DND-41 (cell line): Measurements from ENCODE around the gene WNK2.
A peak's percentile ranks its signal among the peaks of the same experiment; 100 is the strongest.

Experiments
- ATAC-seq: fragments of 200-7000 bp; cut with Tn5 transposase; 3 replicates; pipeline ENCODE4 v1.9.1; 2021; ENCODE audit warnings: low read depth; ENCODE audit not compliant: insufficient read depth
- DNase-seq: peaks from one replicate; pipeline ENCODE4 v3.0.0-alpha.2; 2020
- H2AFZ ChIP-seq: 2 replicates; pipeline ENCODE4 v1.6.0; 2012; ENCODE audit warnings: low read depth, low read length
- H3K27ac ChIP-seq: 2 replicates; pipeline ENCODE4 v1.5.1; 2012; ENCODE audit warnings: low read length, inconsistent platforms
- H3K27me3 ChIP-seq: fragments of 200-600 bp; sonication (generic); 2 replicates; pipeline ENCODE4 v1.6.0; 2012; ENCODE audit warnings: low read length, mild to moderate bottlenecking, inconsistent platforms; ENCODE audit not compliant: insufficient read depth, poor library complexity
- H3K36me3 ChIP-seq: 2 replicates; pipeline ENCODE4 v1.5.1; 2012; ENCODE audit warnings: low read length, inconsistent platforms; ENCODE audit not compliant: insufficient read depth
- H3K4me1 ChIP-seq: 2 replicates; pipeline ENCODE4 v1.5.1; 2012; ENCODE audit warnings: mild to moderate bottlenecking, low read length; ENCODE audit not compliant: insufficient read depth
- H3K4me2 ChIP-seq: 2 replicates; pipeline ENCODE4 v1.6.0; 2012; ENCODE audit warnings: mild to moderate bottlenecking, moderate library complexity, low read length, inconsistent platforms; ENCODE audit not compliant: insufficient read depth
- H3K4me3 ChIP-seq, 2 experiments: fragments of 200-600 bp in 1 of 2; shearing (Covaris generic) in 1 of 2; 2 replicates each; pipeline ENCODE4 v1.5.1; 2012 to 2016; ENCODE audit warnings: inconsistent platforms in 2 of 2, low read length in 2 of 2, mild to moderate bottlenecking in 2 of 2, low read depth in 1 of 2, moderate library complexity in 1 of 2
- H3K79me2 ChIP-seq: 2 replicates; pipeline ENCODE4 v1.6.0; 2012; ENCODE audit warnings: low read length, inconsistent platforms; ENCODE audit not compliant: insufficient read depth
- H3K9ac ChIP-seq: 2 replicates; pipeline ENCODE4 v1.6.0; 2012; ENCODE audit warnings: low read depth, mild to moderate bottlenecking, inconsistent platforms, low read length, moderate library complexity
- H3K9me3 ChIP-seq: 2 replicates; pipeline ENCODE4 v1.5.1; 2012; ENCODE audit warnings: low read length, moderate library complexity, mild to moderate bottlenecking, inconsistent platforms; ENCODE audit not compliant: insufficient read depth, severe bottlenecking
- H4K20me1 ChIP-seq: 2 replicates; pipeline ENCODE4 v1.6.0; 2012; ENCODE audit warnings: low read length; ENCODE audit not compliant: insufficient read depth
- EZH2 ChIP-seq: IDR thresholded peaks from 3 replicates; pipeline ENCODE4 v1.6.1; 2012; ENCODE audit warnings: borderline replicate concordance, low read depth, mild to moderate bottlenecking, moderate library complexity, low read length, inconsistent platforms; ENCODE audit not compliant: severe bottlenecking
- TF ChIP-seq, protein P1 (sequence below): IDR thresholded peaks from 2 replicates; pipeline ENCODE4 v1.5.1; 2012; ENCODE audit warnings: borderline replicate concordance, low read length, moderate library complexity, mild to moderate bottlenecking; ENCODE audit not compliant: poor library complexity, severe bottlenecking; ENCODE audit errors: extremely low read depth

WNK2 gene

DNA sequence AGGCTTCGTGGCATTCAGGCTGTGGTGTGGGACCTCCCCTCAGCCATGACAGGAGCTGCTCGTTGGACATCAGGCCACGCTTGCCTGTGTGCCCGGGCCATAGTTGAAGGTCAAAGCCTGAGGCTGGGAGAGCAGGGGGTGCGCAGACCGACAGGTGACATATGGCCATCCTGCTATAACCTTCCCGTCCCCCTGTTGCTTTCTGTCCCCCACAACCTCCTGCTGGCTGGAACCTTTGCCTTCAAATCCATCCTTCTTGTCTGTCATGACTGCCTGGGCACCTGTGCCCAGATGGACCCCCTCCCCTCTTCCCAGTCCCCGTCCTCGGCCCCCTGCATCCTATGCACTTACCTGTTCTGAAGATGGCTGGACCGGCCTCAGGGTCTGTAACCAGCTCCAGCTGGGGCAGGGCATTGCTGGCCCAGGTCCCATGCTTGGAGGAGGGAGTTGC, 83.2 kb downstream of the WNK2 start:
- Histone ChIP-seq H3K9me3 (no peaks in the 10 kb centered on the region), H3K36me3 (no peaks in the 10 kb centered on the region), H3K27me3 (no peaks in the 10 kb centered on the region), H4K20me1 (no peaks in the 10 kb centered on the region), H3K4me2 (no peak overlapping the region), H3K27ac (no peak overlapping the region; the same call in 1 of the 2 replicates), H3K9ac (no peak overlapping the region), H2AFZ (no peak overlapping the region), H3K79me2 (no peaks in the 10 kb centered on the region), H3K4me3 (no peak overlapping the region), H3K4me1 (peaks cover 55% of the 10 kb centered on the region)
- no peak for ATAC-seq
- no peak for DNase-seq
- TF ChIP-seq, protein P1, sequence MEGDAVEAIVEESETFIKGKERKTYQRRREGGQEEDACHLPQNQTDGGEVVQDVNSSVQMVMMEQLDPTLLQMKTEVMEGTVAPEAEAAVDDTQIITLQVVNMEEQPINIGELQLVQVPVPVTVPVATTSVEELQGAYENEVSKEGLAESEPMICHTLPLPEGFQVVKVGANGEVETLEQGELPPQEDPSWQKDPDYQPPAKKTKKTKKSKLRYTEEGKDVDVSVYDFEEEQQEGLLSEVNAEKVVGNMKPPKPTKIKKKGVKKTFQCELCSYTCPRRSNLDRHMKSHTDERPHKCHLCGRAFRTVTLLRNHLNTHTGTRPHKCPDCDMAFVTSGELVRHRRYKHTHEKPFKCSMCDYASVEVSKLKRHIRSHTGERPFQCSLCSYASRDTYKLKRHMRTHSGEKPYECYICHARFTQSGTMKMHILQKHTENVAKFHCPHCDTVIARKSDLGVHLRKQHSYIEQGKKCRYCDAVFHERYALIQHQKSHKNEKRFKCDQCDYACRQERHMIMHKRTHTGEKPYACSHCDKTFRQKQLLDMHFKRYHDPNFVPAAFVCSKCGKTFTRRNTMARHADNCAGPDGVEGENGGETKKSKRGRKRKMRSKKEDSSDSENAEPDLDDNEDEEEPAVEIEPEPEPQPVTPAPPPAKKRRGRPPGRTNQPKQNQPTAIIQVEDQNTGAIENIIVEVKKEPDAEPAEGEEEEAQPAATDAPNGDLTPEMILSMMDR = no peak
- TF ChIP-seq EZH2 = no peak

DNA sequence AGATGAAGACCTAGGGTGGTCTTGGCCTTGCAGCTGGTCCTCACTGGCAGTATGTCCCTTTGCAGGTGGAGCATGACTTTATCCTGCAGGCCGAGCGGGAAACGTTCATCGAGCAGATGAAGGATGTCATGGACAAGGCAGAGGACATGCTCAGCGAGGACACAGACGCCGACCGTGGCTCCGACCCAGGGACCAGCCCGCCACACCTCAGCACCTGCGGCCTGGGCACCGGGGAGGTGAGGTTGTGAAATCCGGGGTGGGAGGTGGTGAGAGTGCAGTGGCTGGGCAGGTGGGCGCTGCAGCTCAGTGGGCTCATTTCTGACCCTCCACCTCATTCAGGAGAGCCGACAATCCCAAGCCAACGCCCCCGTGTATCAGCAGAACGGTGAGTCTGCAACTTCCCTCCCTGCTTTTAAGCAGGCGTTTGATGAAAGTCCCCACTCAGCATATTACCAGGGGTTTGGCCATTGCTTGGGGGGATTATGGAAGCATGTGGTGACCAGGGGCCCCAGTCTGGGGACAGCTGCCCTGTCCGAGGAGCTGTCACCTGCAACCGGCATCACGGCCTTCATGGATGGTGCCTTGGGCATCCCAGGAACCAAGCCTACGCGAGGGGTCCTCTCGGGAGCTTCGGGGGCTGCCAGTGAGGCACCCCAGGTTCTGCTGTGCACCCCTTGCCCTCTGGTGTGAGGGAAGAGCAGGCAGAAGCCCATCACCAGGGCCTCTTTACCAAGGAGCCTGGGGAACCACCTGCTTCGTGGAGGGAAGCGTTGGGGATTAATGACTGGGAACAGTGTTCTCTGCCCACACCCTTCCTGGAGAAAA, 84.0 kb downstream of the WNK2 start:
- H3K4me2 ChIP-seq = no peak overlapping the region
- H2AFZ ChIP-seq = no peak overlapping the region
- H3K27ac ChIP-seq = peak overlapping the region; percentile 70; the same call in 1 of the 2 replicates
- H3K27me3 ChIP-seq = no peaks in the 10 kb centered on the region
- no peaks in the 10 kb centered on the region for H3K36me3 ChIP-seq
- H3K4me1 ChIP-seq = peaks cover 51% of the 10 kb centered on the region
- no peak overlapping the region; the same call in 1 of the 2 replicates for H3K9ac ChIP-seq
- ATAC-seq (no peak), DNase-seq (no peak)
- H3K79me2 ChIP-seq = no peaks in the 10 kb centered on the region
- H3K4me3 ChIP-seq = no peak overlapping the region
- H3K9me3 ChIP-seq = no peaks in the 10 kb centered on the region
- no peaks in the 10 kb centered on the region for H4K20me1 ChIP-seq
- TF ChIP-seq, protein P1 = no peak
- TF ChIP-seq EZH2 = no peak

DNA sequence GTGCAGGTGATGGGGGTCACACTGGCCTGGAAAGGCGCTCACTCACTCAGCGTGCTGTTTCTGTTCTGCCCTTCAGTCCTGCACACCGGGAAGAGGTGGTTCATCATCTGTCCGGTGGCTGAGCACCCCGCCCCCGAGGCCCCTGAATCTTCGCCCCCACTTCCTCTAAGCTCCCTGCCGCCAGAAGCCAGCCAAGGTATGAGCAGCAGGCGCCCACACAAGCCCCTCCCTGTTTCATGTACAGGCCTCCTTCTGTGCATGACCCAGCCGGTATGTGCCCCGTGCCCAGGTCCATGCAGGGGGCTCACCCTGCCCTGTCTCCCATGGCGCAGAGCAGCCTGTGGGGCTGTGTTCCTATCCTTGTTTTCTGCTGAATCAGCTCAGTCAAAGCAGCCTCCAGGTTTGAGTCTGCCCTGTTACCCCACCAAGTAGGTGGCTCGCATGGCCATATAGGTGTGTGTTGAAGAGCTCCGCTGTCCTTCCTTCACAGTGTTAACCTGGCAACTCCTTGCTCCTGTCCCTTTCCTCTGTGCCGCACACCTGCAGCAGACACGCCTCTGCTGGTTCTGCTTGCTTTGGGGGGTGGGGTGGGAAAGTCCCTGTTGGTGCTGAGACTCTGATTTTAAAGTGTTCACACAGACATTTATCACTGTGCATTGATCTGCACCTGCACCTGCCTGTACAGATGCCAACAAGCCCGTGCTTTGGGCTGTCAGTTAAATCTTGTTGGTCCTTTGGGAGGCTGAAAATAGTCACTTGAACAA, 84.8 kb downstream of the WNK2 start:
- no peaks in the 10 kb centered on the region for H3K9me3 ChIP-seq
- no peak overlapping the region for H2AFZ ChIP-seq
- H3K9ac ChIP-seq = no peak overlapping the region; the same call in 1 of the 2 replicates
- no peaks in the 10 kb centered on the region for H3K27me3 ChIP-seq
- H3K4me1 ChIP-seq = peaks cover 45% of the 10 kb centered on the region
- peak; percentile 69 for ATAC-seq
- H3K79me2 ChIP-seq = no peaks in the 10 kb centered on the region
- TF ChIP-seq EZH2 = no peak
- TF ChIP-seq, protein P1 = no peak
- H3K36me3 ChIP-seq = no peaks in the 10 kb centered on the region
- no peaks in the 10 kb centered on the region for H4K20me1 ChIP-seq
- DNase-seq = peak; percentile 62
- peak overlapping the region; percentile 70; the same call in 1 of the 2 replicates for H3K27ac ChIP-seq
- H3K4me2 ChIP-seq = peak overlapping the region; percentile 33; the same call in 1 of the 2 replicates
- H3K4me3 ChIP-seq = no peak overlapping the region
